NB4 (cell line): Measurements from ENCODE around the gene FSD1.
"Not testable (repeated sequence)": the region's sequence is repeated elsewhere in the genome, so short reads cannot be mapped to it uniquely, and the experiment has no call there.

Experiments used
- DNase-seq: peaks from one replicate; pipeline ENCODE4 v3.0.0; 2010; ENCODE audit warnings: low read depth
- H3K4me3 ChIP-seq: one replicate; pipeline ENCODE4 v1.5.1; 2011; ENCODE audit warnings: mild to moderate bottlenecking, low read depth, low read length, moderate library complexity
- MYC ChIP-seq: IDR thresholded peaks from 2 replicates; pipeline ENCODE4 v1.6.1; 2011; ENCODE audit warnings: low read depth, low read length
- POLR2A ChIP-seq: IDR thresholded peaks from 2 replicates; pipeline ENCODE4 v1.6.1; 2011; ENCODE audit warnings: mild to moderate bottlenecking; ENCODE audit not compliant: insufficient read length; ENCODE audit errors: extremely low read depth
- TF ChIP-seq, protein P1 (sequence below): IDR thresholded peaks from one replicate; pipeline ENCODE4 v1.5.1; 2012; ENCODE audit warnings: low read depth, low read length
- TF ChIP-seq, protein P2 (sequence below): IDR thresholded peaks from 2 replicates; pipeline ENCODE4 v1.6.1; 2011; ENCODE audit warnings: low read depth, low read length

The FSD1 gene

DNA sequence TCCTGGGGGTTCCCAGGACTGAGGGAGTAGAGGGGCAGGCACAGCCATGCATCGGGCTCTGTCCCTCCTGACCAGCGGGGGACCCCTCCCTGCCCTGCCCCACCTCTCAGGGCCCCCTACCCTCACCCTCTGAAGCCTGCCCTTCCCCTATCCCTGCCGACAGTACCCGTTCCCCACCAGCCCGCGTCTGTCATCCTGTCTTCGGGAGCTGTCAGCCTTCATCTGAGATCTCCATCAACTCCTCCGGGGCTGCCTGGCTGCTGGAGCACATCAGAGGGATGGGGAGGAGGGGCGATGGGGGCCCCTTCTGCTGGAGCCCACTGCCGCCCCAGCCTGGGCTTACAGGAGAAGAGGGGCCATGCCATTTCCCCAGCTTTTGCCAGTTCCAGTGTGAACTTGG lies 31.5 kb upstream of the FSD1 start:
- DNase-seq = no peak
- no peak overlapping the region for H3K4me3 ChIP-seq
- TF ChIP-seq, protein P1, sequence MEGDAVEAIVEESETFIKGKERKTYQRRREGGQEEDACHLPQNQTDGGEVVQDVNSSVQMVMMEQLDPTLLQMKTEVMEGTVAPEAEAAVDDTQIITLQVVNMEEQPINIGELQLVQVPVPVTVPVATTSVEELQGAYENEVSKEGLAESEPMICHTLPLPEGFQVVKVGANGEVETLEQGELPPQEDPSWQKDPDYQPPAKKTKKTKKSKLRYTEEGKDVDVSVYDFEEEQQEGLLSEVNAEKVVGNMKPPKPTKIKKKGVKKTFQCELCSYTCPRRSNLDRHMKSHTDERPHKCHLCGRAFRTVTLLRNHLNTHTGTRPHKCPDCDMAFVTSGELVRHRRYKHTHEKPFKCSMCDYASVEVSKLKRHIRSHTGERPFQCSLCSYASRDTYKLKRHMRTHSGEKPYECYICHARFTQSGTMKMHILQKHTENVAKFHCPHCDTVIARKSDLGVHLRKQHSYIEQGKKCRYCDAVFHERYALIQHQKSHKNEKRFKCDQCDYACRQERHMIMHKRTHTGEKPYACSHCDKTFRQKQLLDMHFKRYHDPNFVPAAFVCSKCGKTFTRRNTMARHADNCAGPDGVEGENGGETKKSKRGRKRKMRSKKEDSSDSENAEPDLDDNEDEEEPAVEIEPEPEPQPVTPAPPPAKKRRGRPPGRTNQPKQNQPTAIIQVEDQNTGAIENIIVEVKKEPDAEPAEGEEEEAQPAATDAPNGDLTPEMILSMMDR = no peak

DNA sequence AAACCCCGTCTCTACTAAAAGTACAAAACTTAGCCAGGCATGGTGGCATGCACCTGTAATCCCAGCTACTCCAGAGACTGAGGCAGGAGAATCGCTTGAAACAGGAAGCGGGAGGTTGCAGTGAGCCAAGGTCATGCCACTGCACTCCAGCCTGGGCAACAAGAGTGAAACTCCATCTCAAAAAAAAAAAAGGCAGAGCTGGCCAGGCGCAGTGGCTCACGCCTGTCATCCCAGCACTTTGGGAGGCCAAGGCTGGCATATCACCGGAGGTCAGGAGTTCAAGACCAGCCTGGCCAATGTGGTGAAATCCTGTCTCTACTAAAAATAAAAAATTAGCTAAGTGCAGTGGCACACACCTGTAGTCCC lies 30.1 kb upstream of the FSD1 start:
- DNase-seq, H3K4me3 ChIP-seq: not testable (repeated sequence)

DNA sequence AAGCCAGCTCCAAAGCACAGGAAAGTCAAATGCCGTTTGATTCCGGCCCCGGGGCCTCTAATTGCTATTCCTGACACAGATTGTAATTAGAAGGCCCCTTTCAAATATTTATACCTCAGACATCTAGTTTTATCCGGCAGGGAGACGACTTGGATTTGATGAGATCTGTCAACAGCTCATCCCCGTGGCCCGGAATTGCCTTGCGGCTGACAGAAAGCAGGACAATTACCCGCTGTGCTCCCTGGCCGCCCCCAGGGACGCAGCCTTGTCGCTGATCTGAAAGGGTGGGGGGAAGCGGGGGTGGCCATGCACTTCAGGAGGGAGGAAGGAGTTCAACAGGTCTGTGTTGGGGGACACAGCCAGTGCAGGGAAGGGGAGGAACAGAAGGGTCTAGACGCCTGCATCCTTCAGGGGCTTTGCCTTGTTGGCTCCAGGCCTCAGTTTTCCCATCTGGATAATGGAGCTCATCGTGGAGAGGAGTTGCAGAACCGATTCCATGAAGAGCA lies 27.2 kb upstream of the FSD1 start:
- TF ChIP-seq, protein P2, sequence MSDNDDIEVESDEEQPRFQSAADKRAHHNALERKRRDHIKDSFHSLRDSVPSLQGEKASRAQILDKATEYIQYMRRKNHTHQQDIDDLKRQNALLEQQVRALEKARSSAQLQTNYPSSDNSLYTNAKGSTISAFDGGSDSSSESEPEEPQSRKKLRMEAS = no peak
- TF ChIP-seq, protein P1 = no peak
- TF ChIP-seq POLR2A (no peak), MYC (no peak)
- no peak for DNase-seq
- no peak overlapping the region for H3K4me3 ChIP-seq

DNA sequence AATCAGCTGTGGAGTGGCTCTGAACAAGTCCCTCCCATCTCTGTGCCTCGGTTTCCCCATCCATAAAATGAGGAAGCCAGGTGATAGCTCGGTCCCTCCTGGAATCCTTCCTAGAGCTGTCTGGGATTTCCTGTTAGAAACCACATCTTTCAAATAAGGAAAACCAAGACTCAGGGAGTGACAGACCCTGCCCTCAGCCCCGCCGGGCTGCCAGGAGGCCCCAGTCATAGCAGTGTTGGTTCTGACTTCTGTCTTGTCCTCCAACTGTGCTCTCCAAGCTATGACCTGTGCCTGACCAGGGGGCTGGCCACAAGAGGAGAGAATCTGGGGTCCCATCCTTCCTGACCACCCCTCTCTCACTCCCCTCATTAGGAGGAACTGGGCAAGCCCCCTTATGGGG lies 26.4 kb upstream of the FSD1 start:
- no peak for TF ChIP-seq POLR2A
- DNase-seq = no peak
- H3K4me3 ChIP-seq = no peak overlapping the region

DNA sequence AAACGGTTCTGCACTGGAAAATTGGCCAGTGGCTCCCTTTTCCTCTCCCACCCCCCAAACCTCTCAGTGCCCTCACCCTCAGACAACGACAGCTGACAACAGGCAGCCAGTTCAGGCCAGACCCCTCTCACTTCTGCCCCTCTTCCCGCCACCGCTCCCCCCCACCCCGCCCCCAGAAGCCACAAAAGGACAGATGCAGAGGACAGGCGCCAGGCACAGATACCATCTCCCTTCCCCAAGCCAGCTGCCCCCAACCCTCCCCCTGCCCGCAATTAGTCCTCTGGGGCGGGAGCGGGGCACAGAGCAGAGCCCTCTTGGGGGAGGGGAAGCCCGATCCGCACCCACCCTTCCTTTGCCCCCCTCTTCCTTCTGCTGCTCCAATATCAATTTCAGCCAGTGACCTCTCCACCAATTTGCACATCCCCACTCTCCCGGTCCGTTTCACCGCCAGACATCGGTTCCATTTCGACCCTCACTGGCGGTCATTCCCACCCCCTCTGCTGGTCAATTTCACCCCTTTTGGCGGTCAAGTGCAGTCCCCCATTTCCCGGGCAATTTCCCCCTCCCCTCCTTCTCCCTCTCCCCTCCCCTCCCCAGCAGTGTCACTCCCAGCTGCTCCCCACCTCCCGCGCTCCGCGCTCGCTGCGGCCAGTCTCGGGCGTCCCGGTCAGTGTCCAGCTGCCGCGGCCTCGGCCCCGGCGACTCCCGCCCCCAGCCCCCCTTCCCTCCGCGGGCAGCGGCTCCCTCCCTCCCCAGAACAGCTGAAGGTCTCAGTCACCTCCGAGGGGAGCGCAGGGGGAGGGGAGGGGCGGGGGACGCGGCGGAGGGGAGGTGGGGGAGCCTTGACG lies 25.8 kb upstream of the FSD1 start, which contains the start of gene SHD:
SHD (plus strand) TSS at position 848 of the 848 bp plus-strand sequence. CDS start 798 bp downstream, outside the sequence.
- no peak within 1 kb of the TSS for H3K4me3 ChIP-seq
- DNase-seq = peak; percentile 24
- no peak for TF ChIP-seq POLR2A
- TF ChIP-seq, protein P2 = no peak
- no peak for TF ChIP-seq MYC
- TF ChIP-seq, protein P1 = no peak

DNA sequence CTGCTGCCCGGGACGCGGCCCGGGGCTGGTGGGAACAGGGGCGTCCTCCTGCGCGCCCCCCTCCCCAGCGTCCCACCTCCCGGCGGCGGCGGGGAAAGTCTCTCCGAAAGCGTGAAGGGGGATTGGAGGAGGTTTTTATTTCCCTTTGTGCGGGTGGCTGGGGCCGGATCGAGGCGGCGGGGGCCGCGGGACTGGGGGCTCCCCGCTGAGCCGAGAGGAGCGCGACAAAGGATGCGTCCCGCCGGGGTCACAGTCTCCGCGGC lies 25.2 kb upstream of the FSD1 start:
- TF ChIP-seq POLR2A (no peak), MYC (no peak)
- TF ChIP-seq, protein P2 = no peak
- TF ChIP-seq, protein P1 = no peak
- DNase-seq = no peak
- no peak overlapping the region for H3K4me3 ChIP-seq

DNA sequence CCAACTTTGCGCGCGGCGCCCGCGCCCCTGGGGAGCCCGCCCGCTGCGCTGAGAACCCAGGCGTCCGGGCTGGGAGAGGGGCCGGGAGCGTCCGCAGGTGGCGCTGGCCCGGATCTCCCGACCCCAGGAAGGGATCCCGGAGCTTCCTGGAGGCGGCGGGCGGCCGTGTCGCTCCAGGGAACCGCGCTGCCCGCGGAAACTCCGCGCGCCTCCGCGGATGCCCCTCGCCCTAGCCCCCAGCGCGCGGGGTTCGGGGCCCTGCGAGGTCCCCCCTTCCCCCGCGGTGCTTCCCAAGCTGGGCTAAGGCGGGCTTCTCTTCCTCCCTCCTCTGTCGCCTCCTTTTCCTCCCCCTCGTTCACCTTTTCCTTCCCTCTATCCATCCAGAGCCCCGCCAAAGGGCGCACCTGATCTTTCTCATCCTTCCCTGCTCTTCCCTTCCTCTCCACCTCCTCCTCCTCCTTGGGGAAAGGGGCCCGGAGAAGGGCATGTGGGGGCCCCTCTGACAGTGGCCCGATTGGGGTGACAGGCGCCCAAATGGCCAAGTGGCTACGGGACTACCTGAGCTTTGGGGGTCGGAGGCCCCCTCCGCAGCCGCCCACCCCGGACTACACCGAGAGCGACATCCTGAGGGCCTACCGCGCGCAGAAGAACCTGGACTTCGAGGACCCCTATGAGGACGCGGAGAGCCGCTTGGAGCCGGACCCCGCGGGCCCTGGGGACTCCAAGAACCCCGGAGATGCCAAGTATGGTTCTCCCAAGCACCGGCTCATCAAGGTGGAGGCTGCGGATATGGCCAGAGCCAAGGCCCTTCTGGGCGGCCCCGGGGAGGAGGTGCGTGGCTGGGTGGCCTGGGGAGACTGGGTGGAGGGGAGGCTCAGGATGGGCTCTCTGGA lies 24.6 kb upstream of the FSD1 start:
- no peak for DNase-seq

More for the DNA sequence above, 24.6 kb upstream of the FSD1 start:
- no peak overlapping the region for H3K4me3 ChIP-seq
- no peak for TF ChIP-seq MYC
- no peak for TF ChIP-seq POLR2A
- TF ChIP-seq, protein P1 = no peak
- TF ChIP-seq, protein P2 = no peak
